Measurements from ENCODE around the gene PIGQ. TPM values are rescaled to one million over a fixed set of nuclear protein-coding genes. Genes with fewer than 3 reads are reported as not detected.

The PIGQ gene
- total and polyA plus RNA-seq, 2 of the 13 experiments (the other 11 are each of a cell fraction or from before 2014, with no cell fraction given) = 7.7 to 19.7 TPM

- TF ChIP-seq ZBTB2 (CRISPR knock-in tag; IDR thresholded peaks at IDR 0.05; ENCODE audit: low read depth) = peak; percentile 80; the same call in 1 of the 2 replicates
- TF ChIP-seq PCBP1 (IDR thresholded peaks at IDR 0.05; ENCODE audit: borderline replicate concordance, low read depth, low read length) = no peak
- no peak for TF ChIP-seq ZNF264 (CRISPR knock-in tag; IDR thresholded peaks at IDR 0.05)
- peak; percentile 65; the same call in 1 of the 2 replicates for TF ChIP-seq ZGPAT (CRISPR knock-in tag; IDR thresholded peaks at IDR 0.05)
- peak; percentile 58; the same call in 1 of the 2 replicates for TF ChIP-seq GATAD1 (CRISPR knock-in tag; IDR thresholded peaks at IDR 0.05)
- no peak; the same call in 1 of the 2 replicates for TF ChIP-seq TP53 (CRISPR knock-in tag; conservative IDR thresholded peaks at IDR 0.05)
- 0 out of 2 replicates have a peak, but pooled peaks have one; percentile 27 for TF ChIP-seq ZNF513 (CRISPR knock-in tag; conservative IDR thresholded peaks at IDR 0.05)
- peak; percentile 83; the same call in 1 of the 2 replicates for TF ChIP-seq ZFP90 (CRISPR knock-in tag; IDR thresholded peaks at IDR 0.05; ENCODE audit: borderline replicate concordance)
- no peak for TF ChIP-seq THAP8 (CRISPR knock-in tag; IDR thresholded peaks at IDR 0.05; ENCODE audit: borderline replicate concordance)
- TF ChIP-seq ZNF777 (CRISPR knock-in tag; IDR thresholded peaks at IDR 0.05) = peak; percentile 66
- TF ChIP-seq KLF13 (CRISPR knock-in tag; IDR thresholded peaks at IDR 0.05) = no peak
- TF ChIP-seq CCDC6 (CRISPR knock-in tag; IDR thresholded peaks at IDR 0.05) = peak; percentile 72
- TF ChIP-seq ZNF512B (CRISPR knock-in tag; IDR thresholded peaks at IDR 0.05; ENCODE audit: borderline replicate concordance) = 0 out of 2 replicates have a peak, but pooled peaks have one; percentile 56
- peak; percentile 71; the same call in 1 of the 2 replicates for TF ChIP-seq MXD4 (CRISPR knock-in tag; IDR thresholded peaks at IDR 0.05)
- peak; percentile 67; the same call in 1 of the 2 replicates for TF ChIP-seq NR0B2 (CRISPR knock-in tag; IDR thresholded peaks at IDR 0.05)
- peak; percentile 83 for TF ChIP-seq GMEB2 (CRISPR knock-in tag; IDR thresholded peaks at IDR 0.05; ENCODE audit: low read depth)
- 0 out of 2 replicates have a peak, but pooled peaks have one; percentile 16 for TF ChIP-seq HDAC2 (CRISPR knock-in tag; IDR thresholded peaks at IDR 0.05)
These were observed 42.5 kb upstream of the PIGQ start, which contains the start of gene CAPN15 (continued) for GRCh38 chr16:527015-527903.

All from HepG2 (cell line).